Activated T-helper 17 cell treated with anti-CD3 and anti-CD28 coated beads, Interleukin-2, amount 50 U/mL, for 72 hours (primary cell): ENCODE data around the gene NCCRP1. TPM values are rescaled to one million over a fixed set of nuclear protein-coding genes. Genes with fewer than 3 reads are reported as not detected.

Experiments used
- ATAC-seq: fragments of 150-1000 bp; cut with Tn5 transposase; replicated peaks from 2 replicates; pipeline ENCODE4 v1.10.0; 2021; ENCODE audit warnings: mild to moderate bottlenecking, moderate library complexity
- H3K27ac Mint-ChIP-seq: one replicate; pipeline ENCODE4 v1.8.0; 2022; ENCODE audit warnings: mixed read lengths
- H3K27me3 Mint-ChIP-seq: one replicate; pipeline ENCODE4 v1.8.0; 2022; ENCODE audit warnings: mixed read lengths
- H3K36me3 Mint-ChIP-seq: one replicate; pipeline ENCODE4 v1.8.0; 2022; ENCODE audit warnings: low read depth, mild to moderate bottlenecking, mixed read lengths
- H3K4me1 Mint-ChIP-seq: one replicate; pipeline ENCODE4 v1.8.0; 2022; ENCODE audit warnings: mixed read lengths
- H3K4me3 Mint-ChIP-seq: one replicate; pipeline ENCODE4 v1.8.0; 2022; ENCODE audit warnings: mild to moderate bottlenecking, mixed read lengths
- H3K9me3 Mint-ChIP-seq: one replicate; pipeline ENCODE4 v1.8.0; 2022; ENCODE audit warnings: mixed read lengths
- total RNA-seq, 2 donors: library from RNA; stranded (reverse); gene quantifications; one replicate each; pipeline ENCODE4 v1.2.3, GENCODE V29; 2022

The NCCRP1 gene
- total RNA-seq, 2 donors from 2014 or later = not detected

GRCh38 chr19:39158646-39159260 lies 38.0 kb upstream of the NCCRP1 start:
- H3K4me3 Mint-ChIP-seq = no peak overlapping the region
- no peak for ATAC-seq
- H3K36me3 Mint-ChIP-seq = no peaks in the 10 kb centered on the region
- no peaks in the 10 kb centered on the region for H3K27me3 Mint-ChIP-seq
- H3K4me1 Mint-ChIP-seq = peaks cover 18% of the 10 kb centered on the region
- H3K9me3 Mint-ChIP-seq = no peaks in the 10 kb centered on the region
- H3K27ac Mint-ChIP-seq = no peak overlapping the region

- no peak for ATAC-seq
- no peaks in the 10 kb centered on the region for H3K36me3 Mint-ChIP-seq
- H3K27me3 Mint-ChIP-seq = no peaks in the 10 kb centered on the region
- no peaks in the 10 kb centered on the region for H3K9me3 Mint-ChIP-seq
- no peak overlapping the region for H3K27ac Mint-ChIP-seq
- peaks cover 13% of the 10 kb centered on the region for H3K4me1 Mint-ChIP-seq
- H3K4me3 Mint-ChIP-seq = no peak overlapping the region
Measured at GRCh38 chr19:39160523-39160861, 36.3 kb upstream of the NCCRP1 start.

- no peaks in the 10 kb centered on the region for H3K27me3 Mint-ChIP-seq
- no peaks in the 10 kb centered on the region for H3K9me3 Mint-ChIP-seq
- no peaks in the 10 kb centered on the region for H3K36me3 Mint-ChIP-seq
- H3K4me1 Mint-ChIP-seq = peaks cover 13% of the 10 kb centered on the region
- H3K4me3 Mint-ChIP-seq = no peak overlapping the region
- ATAC-seq = no peak
- H3K27ac Mint-ChIP-seq = no peak overlapping the region
Measured at GRCh38 chr19:39160889-39161672, 35.7 kb upstream of the NCCRP1 start.

GRCh38 chr19:39162441-39163043 lies 34.2 kb upstream of the NCCRP1 start:
- Mint-ChIP-seq H3K36me3 (no peaks in the 10 kb centered on the region), H3K4me1 (peaks cover 12% of the 10 kb centered on the region), H3K9me3 (no peaks in the 10 kb centered on the region), H3K27ac (peak overlapping the region; percentile 62), H3K4me3 (no peak overlapping the region), H3K27me3 (no peaks in the 10 kb centered on the region)
- ATAC-seq = no peak

GRCh38 chr19:39163621-39164020 lies 33.1 kb upstream of the NCCRP1 start:
- Mint-ChIP-seq H3K4me1 (peaks cover 6% of the 10 kb centered on the region), H3K4me3 (no peak overlapping the region), H3K9me3 (no peaks in the 10 kb centered on the region), H3K27me3 (no peaks in the 10 kb centered on the region), H3K36me3 (peaks cover under 1% of the 10 kb centered on the region), H3K27ac (no peak overlapping the region)
- no peak for ATAC-seq

- Mint-ChIP-seq H3K4me1 (peaks cover 6% of the 10 kb centered on the region), H3K27me3 (no peaks in the 10 kb centered on the region), H3K4me3 (no peak overlapping the region), H3K36me3 (peaks cover 8% of the 10 kb centered on the region), H3K27ac (no peak overlapping the region), H3K9me3 (no peaks in the 10 kb centered on the region)
- ATAC-seq = no peak
Measured at GRCh38 chr19:39164289-39164688, 32.5 kb upstream of the NCCRP1 start.

GRCh38 chr19:39165857-39166256 lies 30.9 kb upstream of the NCCRP1 start:
- H3K4me3 Mint-ChIP-seq = no peak overlapping the region
- H3K27ac Mint-ChIP-seq = no peak overlapping the region
- no peaks in the 10 kb centered on the region for H3K27me3 Mint-ChIP-seq
- H3K4me1 Mint-ChIP-seq = peaks cover 6% of the 10 kb centered on the region
- ATAC-seq = no peak
- no peaks in the 10 kb centered on the region for H3K9me3 Mint-ChIP-seq
- H3K36me3 Mint-ChIP-seq = peaks cover 14% of the 10 kb centered on the region

GRCh38 chr19:39166571-39167391 lies 30.0 kb upstream of the NCCRP1 start:
- Mint-ChIP-seq H3K4me1 (peaks cover 6% of the 10 kb centered on the region), H3K36me3 (peaks cover 14% of the 10 kb centered on the region), H3K27me3 (no peaks in the 10 kb centered on the region), H3K9me3 (no peaks in the 10 kb centered on the region), H3K4me3 (no peak overlapping the region), H3K27ac (no peak overlapping the region)
- no peak for ATAC-seq

- H3K36me3 Mint-ChIP-seq = peaks cover 14% of the 10 kb centered on the region
- no peaks in the 10 kb centered on the region for H3K9me3 Mint-ChIP-seq
- H3K27me3 Mint-ChIP-seq = no peaks in the 10 kb centered on the region
- ATAC-seq = no peak
- no peak overlapping the region for H3K27ac Mint-ChIP-seq
- no peak overlapping the region for H3K4me3 Mint-ChIP-seq
- peaks cover 3% of the 10 kb centered on the region for H3K4me1 Mint-ChIP-seq
Measured at GRCh38 chr19:39167461-39168257, 29.1 kb upstream of the NCCRP1 start.

- H3K36me3 Mint-ChIP-seq = peaks cover 14% of the 10 kb centered on the region
- no peak for ATAC-seq
- H3K4me3 Mint-ChIP-seq = no peak overlapping the region
- H3K9me3 Mint-ChIP-seq = no peaks in the 10 kb centered on the region
- no peaks in the 10 kb centered on the region for H3K4me1 Mint-ChIP-seq
- no peaks in the 10 kb centered on the region for H3K27me3 Mint-ChIP-seq
- H3K27ac Mint-ChIP-seq = peak overlapping the region; percentile 69
Measured at GRCh38 chr19:39168258-39169142, 28.3 kb upstream of the NCCRP1 start.

- Mint-ChIP-seq H3K36me3 (peaks cover 14% of the 10 kb centered on the region), H3K27me3 (no peaks in the 10 kb centered on the region), H3K9me3 (no peaks in the 10 kb centered on the region), H3K4me3 (no peak overlapping the region), H3K27ac (peak overlapping the region; percentile 69), H3K4me1 (no peaks in the 10 kb centered on the region)
- ATAC-seq = no peak
Measured at GRCh38 chr19:39169143-39169810, 27.5 kb upstream of the NCCRP1 start.

- Mint-ChIP-seq H3K27me3 (no peaks in the 10 kb centered on the region), H3K9me3 (no peaks in the 10 kb centered on the region), H3K4me1 (no peaks in the 10 kb centered on the region), H3K36me3 (peaks cover 14% of the 10 kb centered on the region), H3K4me3 (no peak overlapping the region), H3K27ac (no peak overlapping the region)
- ATAC-seq = no peak
Measured at GRCh38 chr19:39170386-39171231, 26.2 kb upstream of the NCCRP1 start.
